ENCODE data around the gene WDR12. TPM values are rescaled to one million over a fixed set of nuclear protein-coding genes. Genes with fewer than 3 reads are reported as not detected.

Gene WDR12
- total and polyA plus RNA-seq, 4 donors: 4.3 to 25.2 (median 12.5) TPM

DNA sequence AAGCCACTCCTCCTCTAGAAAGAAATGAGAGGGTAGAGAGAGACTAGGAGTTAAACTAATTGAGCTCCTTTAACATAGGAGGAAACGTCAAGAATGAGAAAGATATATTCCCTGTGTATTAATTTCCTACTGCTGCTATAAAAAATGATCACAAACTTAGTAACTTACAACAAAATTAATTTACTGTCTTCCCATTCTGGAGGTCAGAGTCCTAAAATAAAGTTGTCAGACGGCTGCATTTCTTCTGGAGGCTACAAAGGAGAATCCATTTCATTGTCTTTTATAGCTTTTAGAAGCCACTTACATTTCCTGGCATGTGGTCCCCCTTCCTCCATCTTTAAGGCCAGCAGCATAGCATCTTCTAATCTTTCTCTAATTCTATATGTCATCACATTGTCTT is 66.8 kb downstream of the WDR12 start:
- Histone ChIP-seq H3K9me3 (ENCODE audit: control insufficient read depth, low read length) (peaks cover 6% of the 10 kb centered on the region), H3K4me1 (ENCODE audit: control insufficient read depth in 1 of 2, insufficient read depth in 2 of 2, low read length in 2 of 2) (no peaks in the 10 kb centered on the region), H3K4me3 (ENCODE audit: low read length in 2 of 2) (no peak overlapping the region), H3K27me3 (ENCODE audit: control insufficient read depth in 1 of 2, insufficient read depth in 2 of 2, low read length in 1 of 2) (no peaks in the 10 kb centered on the region), H3K36me3 (ENCODE audit: control insufficient read depth in 1 of 2, insufficient read depth in 2 of 2, low read length in 1 of 2) (no peaks in the 10 kb centered on the region), H3K27ac (ENCODE audit: low read depth in 1 of 2, low read length in 2 of 2) (no peak overlapping the region)
- WGBS, 2 donors: 78 to 86% methylated on average over 2 of the region's 2 CpGs
- DNase-seq (no peak), ATAC-seq (ENCODE audit: low FRiP score) (no peak)
- intact Hi-C loops (cut with DNase I): no loop called here

DNA sequence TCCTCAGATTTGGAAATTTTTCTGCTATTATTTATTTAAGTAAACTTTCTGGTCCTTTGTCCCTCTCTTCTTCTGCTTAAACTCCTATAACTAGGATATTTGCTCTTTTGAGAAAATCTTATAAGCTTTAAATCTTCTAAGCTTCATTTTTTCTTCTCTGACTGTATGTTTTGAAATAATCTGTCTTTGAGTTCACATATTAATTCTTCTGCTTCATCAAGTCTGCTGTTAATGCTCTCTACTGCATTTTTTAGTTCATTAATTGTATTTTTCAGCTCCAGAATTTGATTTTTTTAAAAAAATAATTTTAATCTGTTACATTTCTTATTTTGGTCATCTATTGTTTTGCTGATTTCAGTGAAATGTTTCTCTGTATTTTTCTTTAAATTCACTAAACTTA is 68.8 kb downstream of the WDR12 start:
- Histone ChIP-seq H3K4me3 (ENCODE audit: low read length in 2 of 2) (no peak overlapping the region), H3K9me3 (ENCODE audit: control insufficient read depth, low read length) (peaks cover 6% of the 10 kb centered on the region), H3K4me1 (ENCODE audit: control insufficient read depth in 1 of 2, insufficient read depth in 2 of 2, low read length in 2 of 2) (no peaks in the 10 kb centered on the region), H3K36me3 (ENCODE audit: control insufficient read depth in 1 of 2, insufficient read depth in 2 of 2, low read length in 1 of 2) (no peaks in the 10 kb centered on the region), H3K27me3 (ENCODE audit: control insufficient read depth in 1 of 2, insufficient read depth in 2 of 2, low read length in 1 of 2) (no peaks in the 10 kb centered on the region), H3K27ac (ENCODE audit: low read depth in 1 of 2, low read length in 2 of 2) (no peak overlapping the region)
- ATAC-seq (ENCODE audit: low FRiP score): no peak
- DNase-seq: no peak
- intact Hi-C loops (cut with DNase I): no loop called here

DNA sequence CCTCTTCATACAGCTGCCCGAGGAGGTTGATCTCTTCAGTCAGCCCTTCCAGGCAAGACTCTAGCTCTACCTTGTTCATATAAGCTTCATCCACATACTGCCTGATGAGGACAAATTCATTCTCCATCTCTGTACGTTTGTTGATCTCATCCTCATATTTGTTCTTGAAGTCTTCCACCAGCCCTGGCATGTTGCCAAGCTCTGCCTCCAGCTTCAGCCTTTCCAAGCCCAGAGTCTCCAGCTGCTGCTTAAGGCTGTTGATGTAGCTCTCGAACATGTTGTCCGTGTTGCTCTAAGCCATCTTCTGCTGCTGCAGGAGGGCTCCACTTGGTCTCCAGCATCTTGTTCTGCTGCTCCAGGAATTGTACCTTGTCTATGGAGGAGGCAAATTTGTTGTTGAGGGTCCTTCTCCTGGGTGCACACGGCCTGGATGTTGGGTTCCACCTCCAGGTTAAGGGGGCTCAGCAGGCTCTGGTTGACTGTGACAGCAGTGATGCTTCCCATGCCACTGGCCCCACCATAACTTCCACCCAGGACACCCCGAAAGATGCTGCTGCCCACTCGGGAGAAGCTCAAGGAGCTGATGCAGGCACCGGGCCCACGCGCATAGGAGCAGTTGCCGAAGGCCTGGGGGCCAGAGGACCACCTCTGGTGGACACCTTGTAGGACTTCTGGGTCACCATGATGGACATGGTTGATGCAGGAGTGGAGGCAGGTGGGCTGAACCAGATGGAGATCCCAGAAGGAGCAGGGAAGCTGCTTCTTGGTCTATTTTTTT is 70.2 kb downstream of the WDR12 start:
- Histone ChIP-seq H3K27ac (ENCODE audit: low read depth in 1 of 2, low read length in 2 of 2) (no peak overlapping the region), H3K27me3 (ENCODE audit: control insufficient read depth in 1 of 2, insufficient read depth in 2 of 2, low read length in 1 of 2) (no peaks in the 10 kb centered on the region), H3K36me3 (ENCODE audit: control insufficient read depth in 1 of 2, insufficient read depth in 2 of 2, low read length in 1 of 2) (no peaks in the 10 kb centered on the region), H3K4me3 (ENCODE audit: low read length in 2 of 2) (no peak overlapping the region), H3K4me1 (ENCODE audit: control insufficient read depth in 1 of 2, insufficient read depth in 2 of 2, low read length in 2 of 2) (no peaks in the 10 kb centered on the region), H3K9me3 (ENCODE audit: control insufficient read depth, low read length) (peaks cover 6% of the 10 kb centered on the region)
- ATAC-seq (ENCODE audit: low FRiP score) (no peak), DNase-seq (no peak)
- 89 to 90% methylated on average over 11 of the region's 11 CpGs for WGBS, 2 donors
- intact Hi-C loops (cut with DNase I): no loop called here

DNA sequence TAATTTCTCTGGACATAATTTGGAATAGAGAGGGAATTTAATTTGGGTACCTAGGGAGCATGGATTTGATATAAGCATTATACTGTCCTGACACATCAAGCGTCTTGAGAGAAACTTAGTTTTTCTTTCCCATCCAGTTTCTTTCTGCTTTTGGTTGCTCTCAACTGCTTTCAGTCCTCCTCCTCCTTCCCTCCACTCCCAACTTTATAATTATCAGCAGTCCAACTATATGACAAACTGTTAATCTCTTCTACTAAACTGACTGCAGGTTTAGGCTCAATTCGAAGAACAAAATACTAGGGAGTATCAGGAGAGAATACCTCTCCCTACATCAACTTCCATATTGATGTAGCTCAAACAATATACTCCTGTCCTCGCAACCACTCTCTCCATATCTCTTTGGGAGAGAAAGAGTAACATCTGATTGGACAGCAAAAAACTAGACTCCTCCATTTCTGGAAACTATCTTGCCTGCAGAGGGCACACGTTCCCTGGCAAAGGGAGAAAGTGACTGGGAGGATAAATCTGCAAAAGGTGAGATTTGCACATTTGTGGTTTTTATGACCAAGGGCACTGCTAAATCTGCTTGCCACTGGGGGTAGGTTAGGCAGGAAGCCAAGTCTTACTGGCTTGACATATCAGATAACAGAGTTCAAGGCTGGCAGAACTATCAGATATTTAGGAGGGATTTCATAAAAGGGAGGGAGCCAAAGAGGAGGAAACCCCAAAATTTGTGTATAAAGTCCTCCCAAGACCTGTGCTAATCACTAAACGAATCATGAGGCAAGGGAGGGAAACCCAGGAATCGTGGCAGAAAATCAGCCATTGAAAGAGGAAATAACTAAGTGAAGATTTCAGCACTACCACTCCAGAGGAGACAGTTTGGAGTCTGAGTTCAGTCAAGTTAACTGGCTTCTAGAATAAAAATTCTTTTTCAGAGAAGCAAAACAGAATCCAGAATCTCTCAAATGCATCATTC is 79.9 kb downstream of the WDR12 start:
- peak; percentile 63 for ATAC-seq (ENCODE audit: low FRiP score)
- no peak for DNase-seq
- no peaks in the 10 kb centered on the region for H3K27me3 ChIP-seq (ENCODE audit: control insufficient read depth in 1 of 2, insufficient read depth in 2 of 2, low read length in 1 of 2)
- no peaks in the 10 kb centered on the region for H3K4me1 ChIP-seq (ENCODE audit: control insufficient read depth in 1 of 2, insufficient read depth in 2 of 2, low read length in 2 of 2)
- 25 to 29% methylated on average over 6 of the region's 6 CpGs for WGBS, 2 donors
- H3K9me3 ChIP-seq (ENCODE audit: control insufficient read depth, low read length): no peaks in the 10 kb centered on the region
- intact Hi-C loops (cut with DNase I): no loop called here
- H3K27ac ChIP-seq (ENCODE audit: low read depth in 1 of 2, low read length in 2 of 2): no peak overlapping the region
- no peaks in the 10 kb centered on the region for H3K36me3 ChIP-seq (ENCODE audit: control insufficient read depth in 1 of 2, insufficient read depth in 2 of 2, low read length in 1 of 2)
- H3K4me3 ChIP-seq (ENCODE audit: low read length in 2 of 2): no peak overlapping the region

DNA sequence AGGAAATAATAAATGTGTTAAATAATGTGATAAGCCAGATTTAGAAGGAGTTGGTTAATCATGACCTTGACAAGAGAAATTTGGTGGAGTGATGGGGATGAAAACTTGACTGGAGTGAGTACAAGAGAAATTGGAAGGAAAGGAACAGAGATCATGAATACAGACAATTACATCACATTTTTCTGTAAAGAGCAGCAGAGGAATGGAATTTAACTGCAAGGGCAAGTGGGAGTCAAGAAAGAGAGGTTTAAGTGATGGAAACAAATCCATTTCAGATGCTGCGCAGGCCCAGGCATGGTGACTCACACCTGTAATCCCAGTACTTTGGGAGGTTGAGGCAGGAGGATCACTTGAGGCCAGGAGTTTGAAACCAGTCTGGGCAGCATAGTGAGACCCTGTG is 86.6 kb downstream of the WDR12 start:
- 97 to 100% methylated on average over 1 of the region's 1 CpG for WGBS, 2 donors
- H3K4me3 ChIP-seq (ENCODE audit: low read length in 2 of 2): no peak overlapping the region
- H3K27me3 ChIP-seq (ENCODE audit: control insufficient read depth in 1 of 2, insufficient read depth in 2 of 2, low read length in 1 of 2): no peaks in the 10 kb centered on the region
- H3K9me3 ChIP-seq (ENCODE audit: control insufficient read depth, low read length): no peaks in the 10 kb centered on the region
- no peaks in the 10 kb centered on the region for H3K36me3 ChIP-seq (ENCODE audit: control insufficient read depth in 1 of 2, insufficient read depth in 2 of 2, low read length in 1 of 2)
- intact Hi-C loops (cut with DNase I): no loop called here
- H3K4me1 ChIP-seq (ENCODE audit: control insufficient read depth in 1 of 2, insufficient read depth in 2 of 2, low read length in 2 of 2): no peaks in the 10 kb centered on the region
- DNase-seq (no peak), ATAC-seq (ENCODE audit: low FRiP score) (no peak)
- H3K27ac ChIP-seq (ENCODE audit: low read depth in 1 of 2, low read length in 2 of 2): no peak overlapping the region

Other genes starting within 250 kb of the WDR12 start
- gene ICA1L, start 39.9 kb downstream of the WDR12 start, total RNA-seq: 10 to 100 TPM in 1 of 2 donors, 1 to 10 TPM in 1; 7.7 to 10.3 TPM
- gene ICA1L, start 39.9 kb downstream of the WDR12 start, polyA plus RNA-seq: 1 to 10 TPM; 4.8 to 8.4 TPM
- 10 to 100 TPM in 1 of 2 donors, 1 to 10 TPM in 1; 8.8 to 14.4 TPM for gene CARF, start 602 bp upstream of the WDR12 start, total RNA-seq
- 1 to 10 TPM; 1.3 to 4.6 TPM for gene CARF, start 602 bp upstream of the WDR12 start, polyA plus RNA-seq
- gene NBEAL1, start 103.2 kb upstream of the WDR12 start, total RNA-seq: 100 to 1,000 TPM in 1 of 2 donors, 10 to 100 TPM in 1; 68.3 to 178 TPM
- gene NBEAL1, start 103.2 kb upstream of the WDR12 start, polyA plus RNA-seq: 10 to 100 TPM; 15.0 to 15.5 TPM